ENCODE measurements around the gene MAPK8.

The MAPK8 gene

DNA sequence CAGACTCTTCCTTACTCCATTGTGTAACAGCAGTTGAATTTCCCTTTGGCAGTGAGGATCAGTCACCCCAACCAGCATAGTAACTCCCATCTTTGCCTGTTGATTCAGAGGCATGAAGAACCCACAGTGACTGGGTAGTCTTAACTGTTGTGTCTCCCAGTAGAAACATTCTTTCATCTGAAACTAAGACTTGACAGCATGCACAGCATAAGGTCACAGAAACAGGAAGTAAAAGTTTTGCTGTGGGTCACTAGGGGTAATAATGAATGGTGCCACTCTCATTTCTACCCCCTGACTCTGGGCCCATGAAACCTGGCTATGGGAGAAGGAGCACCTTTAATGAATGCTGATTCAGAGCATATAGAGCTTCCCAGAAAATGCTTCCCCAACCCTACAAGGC, 23.6 kb upstream of the MAPK8 start:
- TF ChIP-seq YY1 (IDR thresholded peaks at IDR 0.05; ENCODE audit: low read depth) (no peak), NFIC (IDR thresholded peaks at IDR 0.05) (no peak), TCF12 (IDR thresholded peaks at IDR 0.05; ENCODE audit: low read depth) (no peak), ZBTB7A (IDR thresholded peaks at IDR 0.05; ENCODE audit: low read depth) (no peak), CEBPB (IDR thresholded peaks at IDR 0.05) (no peak), TEAD4 (IDR thresholded peaks at IDR 0.05) (no peak), RAD21 (IDR thresholded peaks at IDR 0.05; ENCODE audit: low read depth) (no peak), EP300 (IDR thresholded peaks at IDR 0.05; ENCODE audit: borderline replicate concordance) (no peak)
- TF ChIP-seq, protein P1, sequence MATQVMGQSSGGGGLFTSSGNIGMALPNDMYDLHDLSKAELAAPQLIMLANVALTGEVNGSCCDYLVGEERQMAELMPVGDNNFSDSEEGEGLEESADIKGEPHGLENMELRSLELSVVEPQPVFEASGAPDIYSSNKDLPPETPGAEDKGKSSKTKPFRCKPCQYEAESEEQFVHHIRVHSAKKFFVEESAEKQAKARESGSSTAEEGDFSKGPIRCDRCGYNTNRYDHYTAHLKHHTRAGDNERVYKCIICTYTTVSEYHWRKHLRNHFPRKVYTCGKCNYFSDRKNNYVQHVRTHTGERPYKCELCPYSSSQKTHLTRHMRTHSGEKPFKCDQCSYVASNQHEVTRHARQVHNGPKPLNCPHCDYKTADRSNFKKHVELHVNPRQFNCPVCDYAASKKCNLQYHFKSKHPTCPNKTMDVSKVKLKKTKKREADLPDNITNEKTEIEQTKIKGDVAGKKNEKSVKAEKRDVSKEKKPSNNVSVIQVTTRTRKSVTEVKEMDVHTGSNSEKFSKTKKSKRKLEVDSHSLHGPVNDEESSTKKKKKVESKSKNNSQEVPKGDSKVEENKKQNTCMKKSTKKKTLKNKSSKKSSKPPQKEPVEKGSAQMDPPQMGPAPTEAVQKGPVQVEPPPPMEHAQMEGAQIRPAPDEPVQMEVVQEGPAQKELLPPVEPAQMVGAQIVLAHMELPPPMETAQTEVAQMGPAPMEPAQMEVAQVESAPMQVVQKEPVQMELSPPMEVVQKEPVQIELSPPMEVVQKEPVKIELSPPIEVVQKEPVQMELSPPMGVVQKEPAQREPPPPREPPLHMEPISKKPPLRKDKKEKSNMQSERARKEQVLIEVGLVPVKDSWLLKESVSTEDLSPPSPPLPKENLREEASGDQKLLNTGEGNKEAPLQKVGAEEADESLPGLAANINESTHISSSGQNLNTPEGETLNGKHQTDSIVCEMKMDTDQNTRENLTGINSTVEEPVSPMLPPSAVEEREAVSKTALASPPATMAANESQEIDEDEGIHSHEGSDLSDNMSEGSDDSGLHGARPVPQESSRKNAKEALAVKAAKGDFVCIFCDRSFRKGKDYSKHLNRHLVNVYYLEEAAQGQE (IDR thresholded peaks at IDR 0.05; ENCODE audit: low read depth), result no peak
- TF ChIP-seq, protein P2, sequence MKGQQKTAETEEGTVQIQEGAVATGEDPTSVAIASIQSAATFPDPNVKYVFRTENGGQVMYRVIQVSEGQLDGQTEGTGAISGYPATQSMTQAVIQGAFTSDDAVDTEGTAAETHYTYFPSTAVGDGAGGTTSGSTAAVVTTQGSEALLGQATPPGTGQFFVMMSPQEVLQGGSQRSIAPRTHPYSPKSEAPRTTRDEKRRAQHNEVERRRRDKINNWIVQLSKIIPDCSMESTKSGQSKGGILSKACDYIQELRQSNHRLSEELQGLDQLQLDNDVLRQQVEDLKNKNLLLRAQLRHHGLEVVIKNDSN (IDR thresholded peaks at IDR 0.05), result no peak

DNA sequence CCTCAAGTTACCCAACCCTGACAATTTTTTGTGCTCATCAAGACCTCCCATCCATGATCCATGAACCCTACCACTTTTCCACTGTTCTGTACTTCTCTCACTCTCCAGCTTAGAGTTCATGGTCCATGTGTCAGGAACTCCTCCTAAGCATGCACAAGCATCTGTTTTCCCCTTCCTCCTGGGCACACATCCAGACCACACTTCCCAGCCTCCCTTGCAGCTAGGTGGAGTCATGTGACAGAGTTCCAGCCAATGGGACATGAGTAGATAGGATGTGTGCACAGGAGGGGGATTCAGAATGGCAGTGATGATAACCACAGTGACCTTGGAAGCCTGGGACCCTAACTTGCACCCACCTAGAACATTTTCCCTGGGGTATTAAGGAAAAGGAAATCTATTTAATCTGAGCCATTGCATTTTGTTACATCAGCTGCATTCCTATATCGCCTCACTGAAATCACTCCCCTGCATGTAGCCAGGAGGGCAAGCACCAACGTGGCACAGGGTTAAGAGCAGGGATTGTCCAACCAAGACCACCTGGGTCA, 22.4 kb upstream of the MAPK8 start:
- TF ChIP-seq CEBPB (IDR thresholded peaks at IDR 0.05), result no peak
- TF ChIP-seq, protein P2 (IDR thresholded peaks at IDR 0.05), result peak; percentile 56

DNA sequence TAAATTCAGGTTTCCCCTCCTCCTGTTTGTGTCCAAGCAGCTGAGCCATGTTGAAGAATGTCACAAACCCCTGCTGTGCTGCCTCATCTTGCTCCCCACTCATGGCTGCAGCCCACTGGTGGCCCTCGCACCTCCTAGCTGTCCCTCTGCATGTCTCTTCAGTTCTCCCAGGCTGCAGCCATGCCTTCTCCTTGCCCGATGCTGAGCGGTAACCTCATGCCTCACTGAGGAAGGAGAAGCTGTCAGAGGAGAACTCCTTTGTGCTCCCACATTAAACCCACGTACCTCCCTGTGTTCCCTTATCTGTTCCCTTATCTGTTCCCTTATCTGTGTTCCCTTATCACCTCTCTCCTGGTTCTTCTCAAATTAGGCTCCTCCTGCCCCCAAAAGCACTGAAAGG, 21.7 kb upstream of the MAPK8 start:
- TF ChIP-seq EGR1 (IDR thresholded peaks at IDR 0.05) (no peak), TAF1 (IDR thresholded peaks at IDR 0.05; ENCODE audit: low read depth) (no peak), EP300 (IDR thresholded peaks at IDR 0.05; ENCODE audit: borderline replicate concordance) (no peak)

DNA sequence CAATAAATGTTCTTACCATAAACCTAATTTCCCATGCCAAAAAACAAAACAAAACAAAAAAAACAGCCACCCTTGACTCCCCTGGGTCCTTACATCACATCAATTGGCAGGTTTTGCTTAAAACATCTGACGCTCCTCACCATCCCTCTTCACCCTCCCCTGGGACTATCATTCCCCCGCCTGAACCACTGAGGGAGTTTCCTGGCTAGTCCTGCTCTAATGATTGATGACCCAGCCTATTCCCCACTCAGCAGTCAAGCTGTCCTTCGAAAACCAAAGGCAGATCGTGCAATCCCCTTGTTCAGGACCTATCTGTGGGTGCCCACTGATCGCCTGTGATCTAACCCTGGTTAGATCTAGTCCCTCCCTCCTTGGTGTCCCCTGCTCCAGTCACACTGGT, 20.8 kb upstream of the MAPK8 start:
- no peak for TF ChIP-seq YY1 (IDR thresholded peaks at IDR 0.05; ENCODE audit: low read depth)
- no peak for TF ChIP-seq EGR1 (IDR thresholded peaks at IDR 0.05)
- no peak for TF ChIP-seq CREB1 (IDR thresholded peaks at IDR 0.05; ENCODE audit: low read depth)

DNA sequence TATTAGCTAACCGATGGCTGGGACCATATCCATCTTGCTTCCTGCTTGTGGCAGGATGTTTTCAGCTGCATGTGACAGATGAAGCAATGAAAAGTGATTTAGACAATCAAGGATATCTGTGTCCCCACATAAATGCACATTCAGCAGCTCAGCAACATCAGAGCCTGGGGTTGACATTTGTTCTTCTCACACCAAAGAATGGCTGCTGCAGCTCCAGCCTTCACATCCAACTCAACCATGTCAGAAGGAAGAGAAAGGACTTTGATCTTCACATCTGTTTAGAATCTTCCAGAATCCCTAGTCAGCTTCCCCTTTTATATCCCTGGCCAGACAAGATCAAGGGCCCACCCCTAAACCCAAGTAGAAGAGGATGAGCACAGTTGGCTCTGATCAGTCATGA, 20.1 kb upstream of the MAPK8 start:
- no peak for TF ChIP-seq RAD21 (IDR thresholded peaks at IDR 0.05; ENCODE audit: low read depth)

DNA sequence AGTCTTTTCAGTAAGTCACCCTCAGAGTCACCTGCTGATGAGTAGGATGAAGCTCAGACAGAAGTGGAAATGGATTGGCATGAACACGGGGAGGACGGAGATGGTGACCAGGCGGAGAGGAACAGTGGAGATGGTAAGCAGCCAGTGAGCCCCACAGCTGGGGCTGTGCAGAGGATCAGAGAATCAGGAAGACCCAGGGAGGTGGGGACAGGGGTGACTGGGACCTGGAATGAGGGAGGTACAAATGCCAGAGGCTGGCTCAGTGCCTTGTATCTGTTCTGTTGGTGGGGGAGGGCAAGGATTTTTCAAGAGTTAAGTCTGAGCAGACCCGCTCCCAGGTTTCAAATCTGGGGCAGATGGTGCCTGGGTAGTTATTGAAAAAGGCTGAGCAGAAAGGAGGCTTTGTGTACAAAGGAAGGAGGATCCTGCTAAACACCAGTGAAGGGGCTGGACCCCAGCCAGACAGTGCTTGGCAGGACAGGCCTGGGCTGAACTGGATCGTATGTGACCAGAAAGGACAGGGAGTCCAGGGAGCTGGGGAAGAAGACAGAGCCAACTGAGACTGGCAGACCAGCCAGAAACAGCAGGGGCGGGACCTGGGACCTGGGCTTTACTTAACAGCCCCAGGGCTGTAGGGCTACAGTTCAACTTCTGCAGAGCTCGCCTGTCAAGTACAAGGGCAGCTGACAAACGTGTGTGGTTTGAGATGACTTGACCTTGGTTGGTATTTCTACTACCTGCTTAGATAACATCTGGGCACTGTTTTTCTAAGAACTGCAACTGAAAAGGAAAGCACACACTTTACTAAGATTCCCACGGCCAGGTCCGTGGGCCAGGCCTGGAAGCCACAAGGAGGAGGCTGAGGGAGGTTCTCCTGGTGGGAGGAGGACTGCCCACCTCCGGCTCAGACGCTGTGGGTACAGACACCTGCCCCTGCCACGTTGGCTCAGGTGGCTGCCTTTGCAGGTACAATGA, 18.8 kb upstream of the MAPK8 start:
- TF ChIP-seq TAF1 (IDR thresholded peaks at IDR 0.05; ENCODE audit: low read depth) (no peak), NFIC (IDR thresholded peaks at IDR 0.05) (no peak), ZBTB7A (IDR thresholded peaks at IDR 0.05; ENCODE audit: low read depth) (no peak), RAD21 (IDR thresholded peaks at IDR 0.05; ENCODE audit: low read depth) (no peak), TCF12 (IDR thresholded peaks at IDR 0.05; ENCODE audit: low read depth) (no peak), CEBPB (IDR thresholded peaks at IDR 0.05) (no peak), TEAD4 (IDR thresholded peaks at IDR 0.05) (no peak), FOXM1 (IDR thresholded peaks at IDR 0.05; ENCODE audit: borderline replicate concordance, low read depth) (no peak), EP300 (IDR thresholded peaks at IDR 0.05; ENCODE audit: borderline replicate concordance) (no peak), EGR1 (IDR thresholded peaks at IDR 0.05) (no peak), CREB1 (IDR thresholded peaks at IDR 0.05; ENCODE audit: low read depth) (no peak), YY1 (IDR thresholded peaks at IDR 0.05; ENCODE audit: low read depth) (no peak)
- TF ChIP-seq, protein P2 (IDR thresholded peaks at IDR 0.05), result no peak
- TF ChIP-seq, protein P3, sequence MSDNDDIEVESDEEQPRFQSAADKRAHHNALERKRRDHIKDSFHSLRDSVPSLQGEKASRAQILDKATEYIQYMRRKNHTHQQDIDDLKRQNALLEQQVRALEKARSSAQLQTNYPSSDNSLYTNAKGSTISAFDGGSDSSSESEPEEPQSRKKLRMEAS (IDR thresholded peaks at IDR 0.05), result no peak
- TF ChIP-seq, protein P1 (IDR thresholded peaks at IDR 0.05; ENCODE audit: low read depth), result no peak

Measured in Ishikawa (cell line).